K562 (cell line): ENCODE data around the gene RPH3AL. TPM values are rescaled to one million over a fixed set of nuclear protein-coding genes. Genes with fewer than 3 reads are reported as not detected.
A peak's percentile ranks its signal among the peaks of the same experiment; 100 is the strongest.

Experiments used
- ATAC-seq: fragments of 200-7000 bp; cut with Tn5 transposase; 3 replicates; pipeline ENCODE4 v1.9.1; 2020; ENCODE audit warnings: moderate library complexity
- BruUV-seq: library from RNA; stranded (reverse); fragments of 400-500 nt; replicated peaks from 2 replicates; lab custom pipeline; 2021; lab: Mats Ljungman, UMichigan
- CTCF ChIA-PET: fragments of 300-600 bp; formaldehyde crosslinking; extraction: SDS; loops from one replicate; lab custom pipeline; 2021; ENCODE audit warnings: low intra/inter-chr PET ratio; lab: Yijun Ruan, JAX
- POLR2A ChIA-PET: fragments of 300-600, 350-650 bp; sonication (Branson Sonifier 250); formaldehyde crosslinking; extraction: SDS; loops from one replicate; lab custom pipeline; 2021; ENCODE audit warnings: antibody characterized with exemption, inconsistent platforms; lab: Yijun Ruan, JAX
- DNase-seq, 4 experiments: peaks; one replicate each; pipeline versions ENCODE4 v3.0.0 to v3.0.0-alpha.2; 2011 to 2018; ENCODE audit warnings: low spot score in 3 of 4, mixed read lengths in 3 of 4; ENCODE audit errors: extremely low read depth in 1 of 4
- FAIRE-seq: peaks from 2 replicates; lab custom pipeline; 2011; peaks lifted over from hg19 to GRCh38; lab: Jason Lieb, UNC
- H2AFZ ChIP-seq: 2 replicates; pipeline ENCODE4 v1.6.0; 2011; ENCODE audit warnings: low read depth, low read length, control low read depth, inconsistent platforms
- H3K27ac ChIP-seq: fragments of 200-600 bp; 3 replicates; pipeline ENCODE4 v1.8.0; 2011; ENCODE audit warnings: low read depth, mild to moderate bottlenecking, control low read depth, inconsistent platforms, low read length, moderate library complexity, mixed read lengths; ENCODE audit errors: extremely low read depth
- H3K27me3 ChIP-seq, 2 experiments: fragments of 300-600 bp in 1 of 2; 2 replicates in 1 of 2; 3 replicates in 1 of 2; pipeline versions ENCODE4 v1.6.0 to v1.8.0; 2011; ENCODE audit warnings: inconsistent platforms in 2 of 2, low read length in 2 of 2, mild to moderate bottlenecking in 1 of 2, mixed read lengths in 1 of 2, moderate library complexity in 1 of 2; ENCODE audit not compliant: control insufficient read depth in 2 of 2, insufficient read depth in 2 of 2
- H3K36me3 ChIP-seq: fragments of 300-600 bp; 3 replicates; pipeline ENCODE4 v1.8.0; 2011; ENCODE audit warnings: mild to moderate bottlenecking, low read length, inconsistent platforms; ENCODE audit not compliant: control insufficient read depth, insufficient read depth
- H3K4me1 ChIP-seq, 2 experiments: fragments of 200-600 bp in 1 of 2; replicated peaks in 1 of 2; 2 replicates in 1 of 2; 3 replicates in 1 of 2; pipeline versions ENCODE4 v1.5.1 to v1.8.0; 2011; ENCODE audit warnings: inconsistent platforms in 2 of 2, low read length in 2 of 2, mild to moderate bottlenecking in 1 of 2, mixed read lengths in 1 of 2, moderate library complexity in 1 of 2; ENCODE audit not compliant: control insufficient read depth in 2 of 2, insufficient read depth in 2 of 2
- H3K4me2 ChIP-seq: 2 replicates; pipeline ENCODE4 v1.6.1; 2011; ENCODE audit warnings: low read length, control low read depth, inconsistent platforms, mixed read lengths; ENCODE audit not compliant: insufficient read depth
- H3K4me3 ChIP-seq: fragments of 200-600 bp; sonication (generic), shearing (Covaris generic); 2 replicates; pipeline ENCODE4 v1.5.1; 2016; ENCODE audit warnings: control low read depth, inconsistent platforms
- H3K79me2 ChIP-seq: fragments of 200-600 bp; 3 replicates; pipeline ENCODE4 v1.8.0; 2011; ENCODE audit warnings: low read length, inconsistent platforms; ENCODE audit not compliant: control insufficient read depth, insufficient read depth
- H3K9ac ChIP-seq, 2 experiments: 2 replicates each; pipeline versions ENCODE4 v1.6.0 to v1.6.1; 2011; ENCODE audit warnings: low read depth in 2 of 2, low read length in 2 of 2, control low read depth in 1 of 2, inconsistent platforms in 1 of 2, mild to moderate bottlenecking in 1 of 2, mixed read lengths in 1 of 2; ENCODE audit not compliant: insufficient read depth in 1 of 2
- H3K9me1 ChIP-seq: one replicate; pipeline ENCODE4 v1.6.0; 2011; ENCODE audit warnings: inconsistent platforms, mild to moderate bottlenecking, low read length, moderate library complexity; ENCODE audit not compliant: control insufficient read depth, insufficient read depth
- H3K9me3 ChIP-seq: replicated peaks from 2 replicates; pipeline ENCODE4 v1.5.1; 2011; ENCODE audit warnings: low read depth, low read length, inconsistent platforms; ENCODE audit not compliant: control insufficient read depth, insufficient read depth
- H4K20me1 ChIP-seq: replicated peaks from 2 replicates; pipeline ENCODE4 v1.6.1; 2011; ENCODE audit warnings: low read length, inconsistent platforms, mixed read lengths; ENCODE audit not compliant: control insufficient read depth, insufficient read depth
- ZNF263 ChIP-seq: sonication (generic); formaldehyde crosslinking; IDR thresholded peaks from 2 replicates; pipeline ENCODE4 v1.8.0; 2022; ENCODE audit warnings: mild to moderate bottlenecking, missing genetic modification reagents, borderline replicate concordance
- WGBS: fragments of 100-300 bp; shearing (Covaris generic); methylation state at CpG from one replicate; pipeline ENCODE4 v1.1.6; 2016; ENCODE audit warnings: low coverage, mixed read lengths; ENCODE audit not compliant: insufficient coverage; ENCODE audit errors: missing lambda C conversion rate; 5-methylcytosine and 5-hydroxymethylcytosine counted together
- in situ Hi-C: fragments of 300-500 bp; cut with MboI; formaldehyde crosslinking; loops from 4 replicates; pipeline ENCODE4 v1.15.0; 2018; ENCODE audit warnings: inconsistent platforms, mixed read lengths
- intact Hi-C: fragments of 100-400 bp; cut with micrococcal nuclease; formaldehyde crosslinking; loops from 2 replicates; pipeline ENCODE4 v1.14.2; 2022
- polyA plus RNA-seq, 8 experiments: library from polyadenylated mRNA; depleted of rRNA in 4 of 8; stranded (reverse) in 5 of 8; unstranded in 3 of 8; fragments of >200 nt; fragmentation: Nextera tagmentation in 2 of 8; fragmentation: Illumina TruSeq in 1 of 8; extraction: Ambion mirVana in 2 of 8; extraction: Trizol in 1 of 8; gene quantifications; 2 replicates each; pipeline versions ENCODE4 v1.2.1 to v1.2.3, GENCODE V29; 2011 to 2014; ENCODE audit warnings: inconsistent platforms in 1 of 8, missing spikeins in 1 of 8
- total RNA-seq, 7 experiments: library from RNA; depleted of rRNA in 6 of 7; stranded (reverse); fragments of >200 nt in 6 of 7; fragmentation: Illumina TruSeq in 2 of 7; extraction: Trizol in 2 of 7; gene quantifications; 2 replicates each; pipeline versions ENCODE4 v1.2.1 to v1.2.3, GENCODE V29; 2011 to 2021; ENCODE audit warnings: low replicate concordance in 1 of 7
- TF ChIP-seq, protein P1 (sequence below), 3 experiments: fragments of 200-800 bp in 1 of 3; fragments of 250-450 bp in 1 of 3; fragments of 450-650 bp in 1 of 3; sonication (Bioruptor Pico) in 1 of 3; sonication (Bioruptor generic) in 1 of 3; formaldehyde crosslinking in 1 of 3; IDR thresholded peaks; 2 replicates each; pipeline versions ENCODE4 v1.6.1 to v1.8.0; 2016 to 2022; ENCODE audit warnings: mild to moderate bottlenecking in 2 of 3, missing genetic modification characterization in 2 of 3, missing compliant biosample characterization in 1 of 3, moderate library complexity in 1 of 3

Gene RPH3AL
- total and polyA plus RNA-seq, 9 of the 15 experiments (the other 6 are each of a cell fraction or from before 2014, with no cell fraction given): 0.18 to 1.7 (median 0.39) TPM

DNA sequence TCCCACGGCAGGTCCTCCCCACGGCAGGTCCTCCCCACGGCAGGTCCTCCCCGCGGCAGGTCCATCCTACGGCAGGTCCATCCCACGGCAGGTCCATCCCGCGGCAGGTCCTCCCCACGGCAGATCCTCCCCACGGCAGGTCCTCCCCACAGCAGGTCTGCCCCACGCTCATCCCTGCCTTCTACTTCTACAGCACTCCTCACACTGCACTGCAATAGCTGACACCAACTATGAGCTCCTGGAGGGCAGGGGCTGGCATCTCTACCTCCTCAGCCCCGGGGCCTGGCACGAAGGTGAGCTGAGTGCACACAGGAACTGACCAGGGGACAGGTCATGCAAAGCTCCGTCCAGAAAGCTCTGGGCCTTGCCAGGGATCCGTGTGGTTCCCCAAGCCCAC is 45.3 kb downstream of the RPH3AL start:
- WGBS: 0% methylated on average over 2 of the region's 16 CpGs
- ATAC-seq: no peak

More for the DNA sequence above, 45.3 kb downstream of the RPH3AL start:
- H3K79me2 ChIP-seq: no peaks in the 10 kb centered on the region
- H3K9me3 ChIP-seq: no peaks in the 10 kb centered on the region
- intact Hi-C loops: no loop called here
- DNase-seq (no peak), FAIRE-seq (no peak)
- no peak overlapping the region for H3K9ac ChIP-seq
- H4K20me1 ChIP-seq: no peaks in the 10 kb centered on the region; the same call in 1 of the 2 replicates
- POLR2A ChIA-PET: no interaction called here
- CTCF ChIA-PET: no interaction called here
- no peak overlapping the region for H2AFZ ChIP-seq
- peaks cover 0 to 2% of the 10 kb centered on the region in 2 experiments; a peak in 1 of 5 replicates for H3K4me1 ChIP-seq
- no peak overlapping the region for H3K4me3 ChIP-seq
- BruUV-seq: no TSS peak
- no peaks in the 10 kb centered on the region for H3K36me3 ChIP-seq
- no peak overlapping the region for H3K27ac ChIP-seq
- in situ Hi-C loops: no loop called here
- peak; percentile 85 for TF ChIP-seq ZNF263 (CRISPR knock-in tag)
- TF ChIP-seq, protein P1, sequence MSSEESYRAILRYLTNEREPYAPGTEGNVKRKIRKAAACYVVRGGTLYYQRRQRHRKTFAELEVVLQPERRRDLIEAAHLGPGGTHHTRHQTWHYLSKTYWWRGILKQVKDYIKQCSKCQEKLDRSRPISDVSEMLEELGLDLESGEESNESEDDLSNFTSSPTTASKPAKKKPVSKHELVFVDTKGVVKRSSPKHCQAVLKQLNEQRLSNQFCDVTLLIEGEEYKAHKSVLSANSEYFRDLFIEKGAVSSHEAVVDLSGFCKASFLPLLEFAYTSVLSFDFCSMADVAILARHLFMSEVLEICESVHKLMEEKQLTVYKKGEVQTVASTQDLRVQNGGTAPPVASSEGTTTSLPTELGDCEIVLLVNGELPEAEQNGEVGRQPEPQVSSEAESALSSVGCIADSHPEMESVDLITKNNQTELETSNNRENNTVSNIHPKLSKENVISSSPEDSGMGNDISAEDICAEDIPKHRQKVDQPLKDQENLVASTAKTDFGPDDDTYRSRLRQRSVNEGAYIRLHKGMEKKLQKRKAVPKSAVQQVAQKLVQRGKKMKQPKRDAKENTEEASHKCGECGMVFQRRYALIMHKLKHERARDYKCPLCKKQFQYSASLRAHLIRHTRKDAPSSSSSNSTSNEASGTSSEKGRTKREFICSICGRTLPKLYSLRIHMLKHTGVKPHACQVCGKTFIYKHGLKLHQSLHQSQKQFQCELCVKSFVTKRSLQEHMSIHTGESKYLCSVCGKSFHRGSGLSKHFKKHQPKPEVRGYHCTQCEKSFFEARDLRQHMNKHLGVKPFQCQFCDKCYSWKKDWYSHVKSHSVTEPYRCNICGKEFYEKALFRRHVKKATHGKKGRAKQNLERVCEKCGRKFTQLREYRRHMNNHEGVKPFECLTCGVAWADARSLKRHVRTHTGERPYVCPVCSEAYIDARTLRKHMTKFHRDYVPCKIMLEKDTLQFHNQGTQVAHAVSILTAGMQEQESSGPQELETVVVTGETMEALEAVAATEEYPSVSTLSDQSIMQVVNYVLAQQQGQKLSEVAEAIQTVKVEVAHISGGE (CRISPR knock-in tag; IDR thresholded peaks at IDR 0.05): no peak
- H3K4me2 ChIP-seq: no peak overlapping the region
- peaks cover 0 to 14% of the 10 kb centered on the region in 2 experiments; a peak in 3 of 5 replicates for H3K27me3 ChIP-seq
- H3K9me1 ChIP-seq: no peaks in the 10 kb centered on the region
